ENCODE results near the gene TLR9.

TLR9 gene

GRCh38 chr3:52216585-52217408, 8.6 kb downstream of the TLR9 start:
- peak; percentile 58 for DNase-seq

- DNase-seq = no peak
Observed at GRCh38 chr3:52215351-52215750, 10.1 kb downstream of the TLR9 start.

- no peak for DNase-seq
Observed at GRCh38 chr3:52213901-52214300, 11.5 kb downstream of the TLR9 start.

GRCh38 chr3:52213005-52213404, 12.4 kb downstream of the TLR9 start:
- DNase-seq = no peak

GRCh38 chr3:52211268-52211891, 14.1 kb downstream of the TLR9 start:
- no peak for DNase-seq

GRCh38 chr3:52210550-52211046, 14.8 kb downstream of the TLR9 start:
- peak; percentile 76 for DNase-seq

- DNase-seq = no peak
Observed at GRCh38 chr3:52210037-52210436, 15.4 kb downstream of the TLR9 start.

GRCh38 chr3:52208556-52208955, 16.9 kb downstream of the TLR9 start:
- no peak for DNase-seq

- no peak for DNase-seq
Observed at GRCh38 chr3:52205727-52206372, 19.6 kb downstream of the TLR9 start.

- DNase-seq = no peak
Observed at GRCh38 chr3:52204337-52205073, 20.9 kb downstream of the TLR9 start.

GRCh38 chr3:52203701-52204100, 21.7 kb downstream of the TLR9 start:
- DNase-seq = no peak

- DNase-seq = peak; percentile 68
Observed at GRCh38 chr3:52202384-52203077, 22.9 kb downstream of the TLR9 start.

- DNase-seq = no peak
Observed at GRCh38 chr3:52200981-52201679, 24.3 kb downstream of the TLR9 start.

- DNase-seq = no peak
Observed at GRCh38 chr3:52198643-52199608, 26.5 kb downstream of the TLR9 start.

GRCh38 chr3:52197842-52198625, 27.4 kb downstream of the TLR9 start, which contains the start of gene ALAS1:
Gene ALAS1, plus strand, starts transcription at chr3:52198160. Its CDS starts 1,082 bp downstream, at chr3:52199242.
- peak; percentile 97 for DNase-seq

- DNase-seq = no peak
Observed at GRCh38 chr3:52197499-52197841, 28.0 kb downstream of the TLR9 start.

- no peak for DNase-seq
Observed at GRCh38 chr3:52196977-52197376, 28.5 kb downstream of the TLR9 start.

- DNase-seq = no peak
Observed at GRCh38 chr3:52195823-52196331, 29.6 kb downstream of the TLR9 start.

- DNase-seq = no peak
Observed at GRCh38 chr3:52195291-52195597, 30.2 kb downstream of the TLR9 start.

All from hematopoietic multipotent progenitor cell treated with erythropoietin and hydrocortisone succinate and interleukin-3 and kit ligand, for 6 days (in vitro differentiated cells).